Caco-2 (cell line): ENCODE data around the gene BRD3OS. TPM values are rescaled to one million over a fixed set of nuclear protein-coding genes. Genes with fewer than 3 reads are reported as not detected.
"Not testable (repeated sequence)": the region's sequence is repeated elsewhere in the genome, so short reads cannot be mapped to it uniquely, and the experiment has no call there.

ENCODE experiments used
- BruUV-seq: library from RNA; stranded (reverse); fragments of 400-500 nt; replicated peaks from 2 replicates; lab custom pipeline; 2021; lab: Mats Ljungman, UMichigan
- CTCF ChIA-PET: fragments of 300-600 bp; sonication (Branson Sonifier 250); formaldehyde crosslinking; loops from one replicate; lab custom pipeline; 2022; ENCODE audit warnings: antibody characterized with exemption; lab: Charles Lee
- POLR2A ChIA-PET: fragments of 300-600 bp; sonication (Branson Sonifier 250); formaldehyde crosslinking; loops from one replicate; lab custom pipeline; 2022; ENCODE audit warnings: antibody characterized with exemption; lab: Charles Lee
- DNase-seq, 2 experiments: peaks; one replicate each; pipeline versions ENCODE4 v3.0.0 to v3.0.0-alpha.2; 2020 to 2022
- H3K27me3 ChIP-seq: replicated peaks from 2 replicates; pipeline ENCODE4 v1.6.0; 2011; ENCODE audit warnings: low read length; ENCODE audit not compliant: control insufficient read depth, insufficient read depth
- H3K36me3 ChIP-seq: 2 replicates; pipeline ENCODE4 v1.5.1; 2011; ENCODE audit warnings: low read length; ENCODE audit not compliant: control insufficient read depth, insufficient read depth
- H3K4me1 ChIP-seq: fragments of 250-450 bp; sonication (Bioruptor Pico); 2 replicates; pipeline ENCODE4 v1.5.1; 2020; ENCODE audit warnings: mild to moderate bottlenecking
- H3K4me3 ChIP-seq: 2 replicates; pipeline ENCODE4 v1.5.1; 2011; ENCODE audit warnings: low read depth, mild to moderate bottlenecking, control low read depth, low read length
- H3K9me3 ChIP-seq: fragments of 250-450 bp; sonication (Bioruptor Pico); 2 replicates; pipeline ENCODE4 v1.5.1; 2020; ENCODE audit warnings: mild to moderate bottlenecking, moderate library complexity
- H3K27ac Mint-ChIP-seq: one replicate; pipeline ENCODE4 v1.8.0; 2022; ENCODE audit warnings: mixed read lengths; ENCODE audit not compliant: unreplicated experiment
- H3K27me3 Mint-ChIP-seq: one replicate; pipeline ENCODE4 v1.8.0; 2022; ENCODE audit warnings: mixed read lengths; ENCODE audit not compliant: insufficient read depth, unreplicated experiment
- H3K36me3 Mint-ChIP-seq: one replicate; pipeline ENCODE4 v1.8.0; 2022; ENCODE audit warnings: mild to moderate bottlenecking, mixed read lengths; ENCODE audit not compliant: insufficient read depth, unreplicated experiment
- H3K4me1 Mint-ChIP-seq: one replicate; pipeline ENCODE4 v1.8.0; 2022; ENCODE audit warnings: low read depth, mixed read lengths; ENCODE audit not compliant: unreplicated experiment
- H3K4me3 Mint-ChIP-seq: one replicate; pipeline ENCODE4 v1.8.0; 2022; ENCODE audit warnings: mild to moderate bottlenecking, moderate library complexity, mixed read lengths; ENCODE audit not compliant: unreplicated experiment
- H3K9me3 Mint-ChIP-seq: one replicate; pipeline ENCODE4 v1.8.0; 2022; ENCODE audit warnings: mixed read lengths; ENCODE audit not compliant: unreplicated experiment
- intact Hi-C: fragments of 100-400 bp; cut with micrococcal nuclease; formaldehyde crosslinking; loops from one replicate; pipeline ENCODE4 v1.10.0; 2022; ENCODE audit not compliant: unreplicated experiment
- total RNA-seq: library from RNA; stranded (reverse); gene quantifications from 2 replicates; pipeline ENCODE4 v1.2.3, GENCODE V29; 2022
- TF ChIP-seq, protein P1 (sequence below), 2 experiments: fragments of 200-600 bp in 1 of 2; IDR thresholded peaks; 1 replicate in 1 of 2; 2 replicates in 1 of 2; pipeline versions ENCODE4 v1.5.1 to v1.8.0; 2011 to 2022; ENCODE audit warnings: antibody characterized with exemption in 1 of 2, control low read depth in 1 of 2, inconsistent platforms in 1 of 2, low read depth in 1 of 2, low read length in 1 of 2, mild to moderate bottlenecking in 1 of 2, moderate library complexity in 1 of 2; ENCODE audit not compliant: insufficient read depth in 1 of 2, severe bottlenecking in 1 of 2, unreplicated experiment in 1 of 2

The BRD3OS gene
- total RNA-seq, 1 experiment from 2014 or later, result 9.4 TPM

DNA sequence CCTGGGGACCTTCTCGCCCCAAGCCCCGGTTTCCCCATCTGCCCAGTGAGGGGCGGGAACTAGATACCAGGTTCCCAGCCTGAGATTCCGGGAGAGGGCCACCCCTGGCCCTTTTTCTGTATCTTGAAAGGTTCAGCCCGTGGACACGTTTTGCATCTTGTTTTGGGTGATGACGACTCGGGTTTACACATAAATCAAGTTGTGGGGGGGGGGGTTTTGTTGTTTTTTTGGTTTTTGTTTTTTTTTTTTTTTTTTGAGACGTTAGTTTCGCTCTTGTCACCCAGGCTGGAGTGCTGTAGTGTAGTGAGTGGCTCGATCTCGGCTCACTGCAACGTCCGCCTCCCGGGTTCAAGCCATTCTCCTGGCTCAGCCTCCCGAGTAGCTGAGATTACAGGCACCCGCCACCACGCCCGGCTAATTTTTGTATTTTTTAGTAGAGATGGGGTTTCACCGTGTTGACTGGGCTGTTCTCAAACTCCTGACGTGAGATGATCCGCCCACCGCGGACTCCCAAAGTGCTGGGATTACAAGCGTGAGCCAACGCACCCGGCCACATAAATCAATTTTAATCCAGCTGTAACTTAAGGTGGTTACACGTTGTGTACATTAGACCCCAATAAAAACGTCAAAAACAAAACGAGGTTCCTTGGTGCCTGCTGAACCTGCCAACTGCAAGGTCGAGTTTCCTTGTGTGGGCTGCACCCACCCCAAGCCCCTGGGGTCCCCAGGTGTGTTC, 43.6 kb downstream of the BRD3OS start:
- Mint-ChIP-seq H3K36me3 (peaks cover under 1% of the 10 kb centered on the region), H3K4me3 (peak overlapping the region; percentile 77), H3K4me1 (no peaks in the 10 kb centered on the region), H3K27me3 (peaks cover 10% of the 10 kb centered on the region), H3K27ac (peak overlapping the region; percentile 42), H3K9me3 (no peaks in the 10 kb centered on the region)
- ChIA-PET POLR2A (no interaction called here), CTCF (no interaction called here)
- peaks cover under 1% of the 10 kb centered on the region; the same call in 1 of the 2 replicates for H3K9me3 ChIP-seq
- peaks cover 12% of the 10 kb centered on the region for H3K4me1 ChIP-seq
- no TSS peak for BruUV-seq
- no peaks in the 10 kb centered on the region for H3K36me3 ChIP-seq
- intact Hi-C loops, result loop anchor here (1.0 to 5.0 kb wide), 4 partner anchors 14 to 258 kb away; partner anchors contain the start of genes BRD3OS and RXRA
- H3K4me3 ChIP-seq, result peak overlapping the region; percentile 74
- DNase-seq, result no peak
- TF ChIP-seq, protein P1, sequence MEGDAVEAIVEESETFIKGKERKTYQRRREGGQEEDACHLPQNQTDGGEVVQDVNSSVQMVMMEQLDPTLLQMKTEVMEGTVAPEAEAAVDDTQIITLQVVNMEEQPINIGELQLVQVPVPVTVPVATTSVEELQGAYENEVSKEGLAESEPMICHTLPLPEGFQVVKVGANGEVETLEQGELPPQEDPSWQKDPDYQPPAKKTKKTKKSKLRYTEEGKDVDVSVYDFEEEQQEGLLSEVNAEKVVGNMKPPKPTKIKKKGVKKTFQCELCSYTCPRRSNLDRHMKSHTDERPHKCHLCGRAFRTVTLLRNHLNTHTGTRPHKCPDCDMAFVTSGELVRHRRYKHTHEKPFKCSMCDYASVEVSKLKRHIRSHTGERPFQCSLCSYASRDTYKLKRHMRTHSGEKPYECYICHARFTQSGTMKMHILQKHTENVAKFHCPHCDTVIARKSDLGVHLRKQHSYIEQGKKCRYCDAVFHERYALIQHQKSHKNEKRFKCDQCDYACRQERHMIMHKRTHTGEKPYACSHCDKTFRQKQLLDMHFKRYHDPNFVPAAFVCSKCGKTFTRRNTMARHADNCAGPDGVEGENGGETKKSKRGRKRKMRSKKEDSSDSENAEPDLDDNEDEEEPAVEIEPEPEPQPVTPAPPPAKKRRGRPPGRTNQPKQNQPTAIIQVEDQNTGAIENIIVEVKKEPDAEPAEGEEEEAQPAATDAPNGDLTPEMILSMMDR (IDR thresholded peaks at IDR 0.05; ENCODE audit: insufficient read depth in 1 of 2, low read depth in 1 of 2, low read length in 1 of 2, severe bottlenecking in 1 of 2, unreplicated experiment in 1 of 2), result no peak
- no peaks in the 10 kb centered on the region for H3K27me3 ChIP-seq

DNA sequence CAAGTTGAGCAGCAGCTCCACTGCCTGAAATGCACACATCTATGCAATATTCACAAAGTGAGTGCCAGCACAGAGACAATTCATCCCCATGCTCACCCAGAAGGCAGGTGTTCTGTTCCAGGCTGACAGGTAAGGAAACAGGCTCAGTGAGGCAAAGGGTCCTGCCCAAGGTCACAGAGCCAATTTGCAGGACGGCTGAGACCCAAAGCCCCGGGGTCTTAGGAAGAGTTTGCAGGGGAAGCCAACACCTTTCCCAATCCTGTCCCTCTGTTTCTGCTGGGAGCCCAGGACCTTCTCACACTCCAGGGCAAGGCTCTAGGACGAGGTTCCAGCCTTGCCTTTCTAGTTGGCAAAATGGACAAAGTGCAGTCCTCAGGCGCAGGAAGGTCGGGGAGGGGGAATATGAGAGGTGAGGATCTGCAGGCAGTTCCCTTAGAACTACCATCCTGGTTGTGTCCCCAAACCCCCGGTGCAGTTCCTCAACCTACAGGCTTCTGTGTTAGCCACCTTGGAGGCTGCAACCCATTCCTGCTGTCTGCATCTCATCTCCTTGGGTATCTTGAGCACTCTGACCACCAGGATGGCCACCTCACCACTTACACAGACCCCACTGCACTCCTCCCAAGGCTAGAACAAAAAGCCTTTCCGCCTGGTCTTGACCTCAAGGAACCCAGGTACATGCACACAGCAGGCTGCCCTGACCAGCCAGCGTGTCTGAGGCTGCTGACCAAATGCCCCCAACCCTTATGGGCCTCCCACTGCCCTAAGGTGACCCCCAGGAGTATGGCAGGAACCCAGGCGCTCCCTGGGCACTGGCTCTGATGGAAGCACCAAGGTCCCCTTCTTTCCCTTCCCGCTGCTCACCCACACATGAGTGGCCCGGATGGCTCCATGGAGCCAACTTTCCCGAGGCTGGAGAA, 44.5 kb downstream of the BRD3OS start:
- ChIA-PET POLR2A (no interaction called here), CTCF (no interaction called here)
- TF ChIP-seq, protein P1 (IDR thresholded peaks at IDR 0.05; ENCODE audit: insufficient read depth in 1 of 2, low read depth in 1 of 2, low read length in 1 of 2, severe bottlenecking in 1 of 2, unreplicated experiment in 1 of 2), result no peak
- peaks cover 12% of the 10 kb centered on the region for H3K4me1 ChIP-seq
- peak overlapping the region; percentile 74; the same call in 1 of the 2 replicates for H3K4me3 ChIP-seq
- Mint-ChIP-seq H3K27me3 (peaks cover 10% of the 10 kb centered on the region), H3K9me3 (no peaks in the 10 kb centered on the region), H3K4me3 (peak overlapping the region; percentile 77), H3K36me3 (no peaks in the 10 kb centered on the region), H3K27ac (no peak overlapping the region), H3K4me1 (no peaks in the 10 kb centered on the region)
- H3K27me3 ChIP-seq, result no peaks in the 10 kb centered on the region
- peak in 1 of 2 experiments; percentile 22 for DNase-seq
- no peaks in the 10 kb centered on the region for H3K36me3 ChIP-seq
- no TSS peak for BruUV-seq
- peaks cover 9% of the 10 kb centered on the region; the same call in 1 of the 2 replicates for H3K9me3 ChIP-seq
- intact Hi-C loops, result loop anchor here (2.0 to 5.0 kb wide), 2 partner anchors 13 to 258 kb away; partner anchors contain the start of gene RXRA

DNA sequence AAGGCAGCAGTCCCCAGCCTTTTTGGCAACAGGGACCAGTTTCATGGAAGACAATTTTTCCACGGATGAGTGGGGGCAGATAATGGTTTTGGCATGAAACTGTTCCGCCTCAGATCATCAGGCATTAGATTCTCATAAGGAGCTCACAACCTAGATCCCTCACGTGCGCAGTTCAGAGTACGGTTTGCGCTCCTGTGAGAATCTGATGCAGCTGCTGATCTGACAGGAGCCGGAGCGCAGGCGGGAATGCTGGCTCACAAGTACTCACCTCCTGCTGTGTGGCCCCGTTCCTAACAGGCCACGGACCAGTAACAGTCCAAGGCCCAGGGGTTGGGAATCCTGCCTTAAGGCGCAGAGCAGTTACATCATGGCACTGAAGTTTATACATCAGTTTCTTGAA, 45.9 kb downstream of the BRD3OS start:
- Mint-ChIP-seq H3K4me1 (no peaks in the 10 kb centered on the region), H3K36me3 (no peaks in the 10 kb centered on the region), H3K4me3 (no peak overlapping the region), H3K27ac (no peak overlapping the region), H3K27me3 (peaks cover 10% of the 10 kb centered on the region), H3K9me3 (peaks cover 1% of the 10 kb centered on the region)
- intact Hi-C loops, result no loop called here
- DNase-seq, result no peak
- H3K9me3 ChIP-seq, result peaks cover 9% of the 10 kb centered on the region; the same call in 1 of the 2 replicates
- BruUV-seq, result no TSS peak
- no peaks in the 10 kb centered on the region for H3K36me3 ChIP-seq
- H3K4me3 ChIP-seq, result no peak overlapping the region
- POLR2A ChIA-PET, result no interaction called here
- no peaks in the 10 kb centered on the region for H3K27me3 ChIP-seq
- TF ChIP-seq, protein P1 (IDR thresholded peaks at IDR 0.05; ENCODE audit: insufficient read depth in 1 of 2, low read depth in 1 of 2, low read length in 1 of 2, severe bottlenecking in 1 of 2, unreplicated experiment in 1 of 2), result no peak
- CTCF ChIA-PET, result no interaction called here
- peaks cover 5% of the 10 kb centered on the region for H3K4me1 ChIP-seq

DNA sequence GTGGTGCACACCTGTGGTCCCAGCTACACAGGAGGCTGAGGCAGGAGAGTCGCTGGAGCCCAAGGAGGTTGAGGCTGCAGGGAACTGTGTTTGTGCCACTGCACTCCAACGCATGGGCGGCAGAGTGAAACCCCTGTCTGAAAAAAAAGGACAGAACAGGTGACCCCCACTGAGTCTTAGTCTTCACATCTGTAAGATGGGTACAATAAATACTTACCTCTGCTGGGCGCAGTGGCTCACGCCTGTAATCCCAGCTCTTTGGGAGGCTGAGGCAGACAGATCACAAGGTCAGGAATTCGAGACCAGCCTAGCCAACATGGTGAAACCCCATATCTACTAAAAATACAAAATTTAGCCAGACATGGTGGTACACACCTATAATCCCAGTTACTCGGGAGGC, 47.4 kb downstream of the BRD3OS start:
- H3K27ac Mint-ChIP-seq, BruUV-seq, H3K27me3 Mint-ChIP-seq, H3K4me1 ChIP-seq, H3K36me3 ChIP-seq, CTCF ChIA-PET, DNase-seq, H3K4me3 ChIP-seq, intact Hi-C loops, H3K4me1 Mint-ChIP-seq, H3K4me3 Mint-ChIP-seq, POLR2A ChIA-PET, H3K27me3 ChIP-seq, H3K36me3 Mint-ChIP-seq: not testable (repeated sequence)
- H3K9me3 ChIP-seq, result peaks cover 20% of the 10 kb centered on the region
- peaks cover 12% of the 10 kb centered on the region for H3K9me3 Mint-ChIP-seq
